Islet precursor cell (in vitro differentiated cells): ENCODE measurements around the gene TYW5.

ENCODE experiments used
- DNase-seq: peaks from one replicate; pipeline ENCODE4 v3.0.0-alpha.2; 2018

TYW5 gene

GRCh38 chr2:199973703-199974102 is 18.4 kb upstream of the TYW5 start:
- DNase-seq, result no peak

GRCh38 chr2:199972088-199972626 is 16.9 kb upstream of the TYW5 start:
- DNase-seq, result no peak

- DNase-seq, result no peak
Measured at GRCh38 chr2:199968126-199968525, 12.8 kb upstream of the TYW5 start.

GRCh38 chr2:199966976-199967375 is 11.7 kb upstream of the TYW5 start:
- no peak for DNase-seq

GRCh38 chr2:199966405-199966804 is 11.1 kb upstream of the TYW5 start:
- DNase-seq, result no peak

GRCh38 chr2:199962203-199962602 is 6.9 kb upstream of the TYW5 start:
- DNase-seq, result no peak

GRCh38 chr2:199958014-199958413 is 2.7 kb upstream of the TYW5 start:
- DNase-seq, result no peak

- no peak for DNase-seq
Measured at GRCh38 chr2:199956062-199956380, 730 bp upstream of the TYW5 start.

GRCh38 chr2:199955007-199955338 is 318 bp downstream of the TYW5 start:
- DNase-seq, result no peak

GRCh38 chr2:199951023-199951422 is 4.3 kb downstream of the TYW5 start:
- no peak for DNase-seq

- DNase-seq, result no peak
Measured at GRCh38 chr2:199950396-199950795, 4.9 kb downstream of the TYW5 start.

GRCh38 chr2:199946836-199947235 is 8.5 kb downstream of the TYW5 start:
- no peak for DNase-seq

- DNase-seq, result no peak
Measured at GRCh38 chr2:199946196-199946595, 9.1 kb downstream of the TYW5 start.

GRCh38 chr2:199943373-199943772 is 11.9 kb downstream of the TYW5 start:
- DNase-seq, result no peak

- no peak for DNase-seq
Measured at GRCh38 chr2:199940373-199940772, 14.9 kb downstream of the TYW5 start.

- DNase-seq, result no peak
Measured at GRCh38 chr2:199936554-199936953, 18.7 kb downstream of the TYW5 start.

- DNase-seq, result no peak
Measured at GRCh38 chr2:199933466-199933865, 21.8 kb downstream of the TYW5 start.

GRCh38 chr2:199932312-199932855 is 22.9 kb downstream of the TYW5 start:
- DNase-seq, result no peak

- DNase-seq, result no peak
Measured at GRCh38 chr2:199929262-199929661, 26.0 kb downstream of the TYW5 start.

- DNase-seq, result no peak
Measured at GRCh38 chr2:199928626-199929025, 26.7 kb downstream of the TYW5 start.

GRCh38 chr2:199928226-199928625 is 27.1 kb downstream of the TYW5 start:
- DNase-seq, result no peak

- DNase-seq, result no peak
Measured at GRCh38 chr2:199926806-199927205, 28.5 kb downstream of the TYW5 start.

GRCh38 chr2:199923924-199924323 is 31.4 kb downstream of the TYW5 start:
- no peak for DNase-seq

GRCh38 chr2:199922856-199923255 is 32.4 kb downstream of the TYW5 start:
- peak; percentile 92 for DNase-seq

- DNase-seq, result no peak
Measured at GRCh38 chr2:199916980-199917379, 38.3 kb downstream of the TYW5 start.
